SH-SY5Y (cell line): ENCODE measurements around the gene CPXM2.

Source experiments
- GATA2 ChIP-seq: IDR thresholded peaks from 2 replicates; pipeline ENCODE4 v1.6.1; 2011; ENCODE audit warnings: mild to moderate bottlenecking, low read depth, low read length
- GATA3 ChIP-seq: IDR thresholded peaks from 2 replicates; pipeline ENCODE4 v1.6.1; 2011; ENCODE audit warnings: low read depth, mild to moderate bottlenecking, low read length, moderate library complexity

GRCh38 chr10:123751342-123752134 is 140.1 kb downstream of the CPXM2 start:
- no peak for TF ChIP-seq GATA3
- TF ChIP-seq GATA2: no peak
